Erythroblast (primary cell): Measurements from ENCODE around the gene SDSL.

Experiments
- DNase-seq, 2 experiments: peaks; one replicate each; lab custom pipeline; 2025; lab: John Stamatoyannopoulos, UW
- GATA1 ChIP-seq: IDR thresholded peaks from 2 replicates; pipeline ENCODE4 v1.6.1; 2011; ENCODE audit warnings: low read depth, mild to moderate bottlenecking, control low read depth, low read length, moderate library complexity
- POLR2A ChIP-seq: IDR thresholded peaks from 2 replicates; pipeline ENCODE4 v1.6.1; 2011; ENCODE audit warnings: mild to moderate bottlenecking, low read length

The SDSL gene

DNA sequence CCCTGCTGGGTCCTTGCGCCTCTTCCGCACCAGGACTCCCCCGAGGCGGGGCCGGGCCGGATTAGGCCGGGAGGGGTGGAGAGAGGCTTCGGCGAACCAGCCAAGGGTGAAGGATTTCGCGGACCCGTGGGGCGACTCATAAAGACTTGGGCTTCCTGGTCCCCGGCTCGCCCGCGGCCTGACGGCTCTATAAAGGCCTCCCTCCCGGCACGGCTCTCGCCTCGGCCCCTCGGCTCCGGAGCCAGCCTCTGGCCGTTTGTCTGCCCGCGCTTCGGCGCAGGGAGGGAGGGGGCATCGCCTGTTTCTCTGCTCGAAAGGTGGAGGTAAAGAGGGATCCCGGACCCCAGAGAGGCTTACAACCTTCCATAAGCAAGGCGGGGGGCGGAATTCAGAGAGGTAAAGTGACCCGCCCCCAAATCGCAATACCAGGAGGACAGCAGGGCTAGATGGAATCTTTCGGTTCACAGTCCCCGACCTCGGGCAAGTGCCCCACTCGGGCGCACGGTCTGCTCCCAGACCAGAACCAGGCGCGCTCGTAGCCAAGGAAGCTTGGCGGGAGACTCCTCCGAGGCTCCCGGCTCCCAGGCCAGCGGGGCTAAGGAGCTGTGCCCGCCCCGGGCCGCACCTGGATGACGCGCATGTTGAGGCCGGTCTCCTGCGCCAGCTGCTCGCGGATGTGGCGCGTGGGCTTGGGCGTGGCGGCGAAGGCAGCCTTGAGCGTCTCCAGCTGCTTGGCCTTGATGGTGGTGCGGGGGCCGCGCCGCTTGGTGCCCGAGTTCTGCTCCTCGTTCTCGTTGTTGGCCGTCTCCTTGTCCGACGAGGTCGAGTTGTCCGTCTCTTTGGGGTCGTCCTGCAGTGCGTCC lies 45.6 kb downstream of the SDSL start:
- TF ChIP-seq POLR2A (no peak), GATA1 (no peak)
- no peak for DNase-seq

DNA sequence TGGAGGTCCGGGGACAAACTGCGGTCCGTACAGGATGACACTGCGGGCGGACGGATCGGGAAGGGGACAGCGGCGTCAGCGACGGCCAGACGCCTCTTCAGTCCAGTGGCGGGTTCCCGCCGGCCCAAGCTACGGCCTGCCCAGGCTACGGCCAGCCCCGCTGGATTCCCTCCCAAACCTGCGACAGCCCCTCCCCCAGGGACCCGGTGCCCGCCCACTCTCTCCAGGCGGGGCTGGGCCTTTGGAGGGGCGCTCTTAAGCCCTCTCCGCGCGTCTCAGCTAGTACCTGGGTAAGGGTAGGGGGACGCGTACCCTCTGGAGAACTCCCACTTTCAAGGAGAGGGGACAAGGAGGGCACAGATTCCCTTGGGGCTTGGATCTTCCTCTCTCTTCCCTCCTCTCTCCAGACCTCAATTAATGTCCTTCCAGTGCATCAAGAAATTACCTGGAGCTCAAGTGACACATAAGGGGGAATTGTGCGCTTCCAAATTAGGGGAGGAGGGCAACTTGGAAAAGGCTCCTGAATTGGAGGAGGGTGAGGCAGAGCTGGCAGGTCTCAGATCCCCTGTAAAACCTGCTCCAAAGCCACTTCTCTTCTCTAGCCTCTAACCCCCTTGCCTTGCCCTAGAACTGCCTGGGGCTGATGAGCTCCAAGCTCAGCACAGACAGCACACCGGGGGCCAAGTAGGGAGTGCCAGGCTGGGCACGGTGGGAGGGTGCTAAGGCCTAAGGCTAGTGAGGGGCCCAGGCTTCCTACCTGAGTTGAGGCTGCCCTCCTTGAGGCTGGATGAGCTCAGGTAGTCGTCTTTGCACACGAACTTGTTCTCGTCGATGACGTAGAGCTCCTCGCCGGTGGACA lies 46.4 kb downstream of the SDSL start:
- no peak for DNase-seq
- no peak for TF ChIP-seq GATA1
- TF ChIP-seq POLR2A: no peak

DNA sequence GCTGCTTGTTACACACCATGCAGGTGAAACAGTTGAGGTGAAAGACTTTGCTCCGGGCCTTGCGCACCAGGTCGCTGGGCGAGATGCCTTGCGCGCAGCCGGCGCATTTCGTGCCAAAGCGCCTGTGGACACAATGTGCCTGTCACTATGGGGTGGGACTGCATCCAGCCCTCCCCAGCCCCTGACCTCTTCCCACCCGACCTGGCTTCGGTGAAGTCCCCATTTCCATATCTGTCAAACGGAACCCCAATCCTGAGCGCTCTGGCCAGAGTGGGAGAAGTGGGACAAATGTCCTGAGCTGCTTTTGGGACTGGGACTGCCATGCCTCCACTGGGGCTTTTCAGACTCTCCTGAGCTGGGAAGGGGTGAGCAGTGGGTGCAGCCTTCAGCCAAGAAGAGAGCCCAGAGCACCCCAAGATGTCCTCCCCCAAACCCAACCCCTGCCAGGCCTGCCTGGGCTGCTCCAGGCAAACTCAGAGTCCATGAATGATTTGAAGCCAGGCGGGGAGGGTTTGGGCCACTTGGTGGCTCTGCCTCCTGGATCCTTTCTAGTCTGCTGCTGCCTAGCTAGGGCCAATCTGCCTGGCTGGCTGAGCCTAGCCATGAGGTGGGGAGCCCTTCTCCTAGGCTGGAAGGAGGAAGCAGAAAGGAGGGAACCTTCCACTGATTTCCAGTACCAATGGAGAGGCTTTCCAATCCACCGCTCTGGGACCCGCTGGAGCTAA lies 47.2 kb downstream of the SDSL start:
- DNase-seq: no peak
- TF ChIP-seq POLR2A (no peak), GATA1 (no peak)

DNA sequence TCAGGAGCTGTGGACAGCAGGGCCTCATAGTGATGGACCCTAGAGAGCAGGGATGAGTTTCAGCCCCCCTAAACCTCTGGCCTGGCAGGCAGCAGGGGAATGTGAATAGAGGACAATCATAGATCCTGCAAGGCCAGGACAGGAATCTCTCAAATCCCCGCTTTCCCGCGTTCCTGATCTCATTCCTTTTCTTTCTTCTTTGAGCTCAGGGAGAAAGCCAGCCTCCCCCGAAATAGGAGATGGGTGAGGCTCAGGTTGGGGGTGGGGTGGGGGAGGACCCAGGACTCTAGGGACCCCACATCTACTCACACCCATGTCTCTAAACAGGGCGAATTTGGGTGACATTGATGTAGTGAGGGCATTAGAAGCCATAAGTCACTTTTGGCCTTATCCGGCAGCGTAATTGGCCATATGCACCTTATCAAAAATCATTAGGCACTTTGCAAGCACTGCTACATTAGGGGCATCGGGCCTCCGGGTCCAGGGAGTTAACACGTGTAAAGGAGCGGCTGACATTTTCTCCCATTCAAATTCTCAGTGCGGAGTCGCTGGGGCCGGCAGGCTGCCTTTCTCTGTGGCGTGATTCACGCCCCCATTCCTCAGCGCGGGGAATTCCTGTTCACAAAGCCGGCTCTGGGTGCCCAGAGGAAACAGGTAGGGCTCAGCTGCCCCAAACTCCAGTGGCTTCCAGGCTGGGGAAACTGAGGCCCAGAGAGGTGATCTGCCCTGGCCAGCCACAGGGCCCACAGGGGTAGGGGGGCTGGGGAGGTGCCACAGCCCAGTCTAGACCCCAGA lies 48.0 kb downstream of the SDSL start:
- no peak for DNase-seq
- no peak for TF ChIP-seq POLR2A
- TF ChIP-seq GATA1: no peak

DNA sequence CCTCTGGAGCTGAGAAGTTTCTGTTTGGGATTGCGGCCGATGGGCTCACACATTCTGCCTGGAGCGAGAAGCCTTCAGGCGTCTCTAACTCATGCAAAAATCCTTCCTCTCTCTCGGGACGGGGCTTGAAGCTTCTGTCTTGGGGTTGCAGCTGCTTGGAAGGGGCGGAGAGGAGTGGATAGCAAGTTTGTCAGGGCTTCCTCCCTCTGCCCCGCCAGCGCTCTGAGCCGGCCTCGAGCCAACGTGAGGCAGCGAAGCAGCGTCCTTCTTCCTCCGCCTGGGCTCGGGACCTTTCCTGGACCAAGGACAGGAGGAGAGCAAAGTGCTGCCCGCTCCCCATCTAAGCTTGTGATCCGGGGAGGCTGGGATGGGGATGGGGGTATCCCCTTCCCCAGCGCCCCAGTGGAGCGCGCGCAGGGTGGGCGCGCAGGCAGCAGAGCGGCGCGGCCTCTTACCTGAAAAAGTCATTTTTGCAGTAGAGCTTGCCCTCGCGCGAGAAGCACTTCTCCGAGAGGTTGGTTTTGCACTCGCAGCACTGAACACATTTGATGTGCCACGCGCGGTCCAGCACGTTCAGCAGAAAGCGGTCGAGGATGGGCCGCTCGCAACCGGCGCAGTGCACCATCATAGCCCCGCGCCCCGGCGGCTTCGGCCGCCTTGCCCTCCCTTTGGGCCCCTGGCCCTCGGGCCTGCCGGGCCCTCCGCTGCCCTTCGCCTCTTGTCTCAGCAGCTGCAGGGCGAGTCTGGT lies 48.9 kb downstream of the SDSL start:
- no peak for TF ChIP-seq POLR2A
- TF ChIP-seq GATA1: no peak
- no peak for DNase-seq

DNA sequence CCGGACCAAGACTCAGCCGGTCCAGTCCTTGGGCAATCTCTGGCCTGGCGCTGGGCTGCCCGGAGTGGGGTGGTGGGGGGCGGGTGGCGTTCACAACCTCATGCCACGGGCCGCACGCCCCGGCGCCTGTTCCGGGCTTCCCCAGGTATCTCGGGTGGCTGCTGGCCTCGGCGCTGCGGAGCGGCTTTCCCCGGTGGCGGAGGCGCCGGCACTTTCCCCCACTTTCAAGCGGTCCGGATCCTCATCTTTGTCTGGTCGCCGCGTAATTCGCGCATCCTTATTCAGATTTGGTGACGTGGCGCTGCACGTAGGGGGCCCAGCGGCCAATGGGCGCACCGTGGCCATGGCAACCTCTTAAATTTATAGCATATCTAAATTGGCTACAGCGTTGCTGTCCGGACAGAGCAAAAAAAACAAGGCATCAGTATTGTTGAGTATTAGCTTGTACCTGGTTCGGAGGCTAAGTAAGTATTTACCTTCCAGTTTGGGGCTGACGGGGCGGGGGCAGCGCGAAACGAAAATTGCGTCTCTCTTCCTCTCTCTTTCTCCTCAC lies 49.5 kb downstream of the SDSL start, which contains the start of gene LHX5:
Gene LHX5, minus strand, starts transcription at position 253 of the 553 bp plus-strand sequence. CDS start 373 bp downstream, outside the sequence.
- DNase-seq: no peak
- TF ChIP-seq POLR2A (no peak), GATA1 (no peak)

DNA sequence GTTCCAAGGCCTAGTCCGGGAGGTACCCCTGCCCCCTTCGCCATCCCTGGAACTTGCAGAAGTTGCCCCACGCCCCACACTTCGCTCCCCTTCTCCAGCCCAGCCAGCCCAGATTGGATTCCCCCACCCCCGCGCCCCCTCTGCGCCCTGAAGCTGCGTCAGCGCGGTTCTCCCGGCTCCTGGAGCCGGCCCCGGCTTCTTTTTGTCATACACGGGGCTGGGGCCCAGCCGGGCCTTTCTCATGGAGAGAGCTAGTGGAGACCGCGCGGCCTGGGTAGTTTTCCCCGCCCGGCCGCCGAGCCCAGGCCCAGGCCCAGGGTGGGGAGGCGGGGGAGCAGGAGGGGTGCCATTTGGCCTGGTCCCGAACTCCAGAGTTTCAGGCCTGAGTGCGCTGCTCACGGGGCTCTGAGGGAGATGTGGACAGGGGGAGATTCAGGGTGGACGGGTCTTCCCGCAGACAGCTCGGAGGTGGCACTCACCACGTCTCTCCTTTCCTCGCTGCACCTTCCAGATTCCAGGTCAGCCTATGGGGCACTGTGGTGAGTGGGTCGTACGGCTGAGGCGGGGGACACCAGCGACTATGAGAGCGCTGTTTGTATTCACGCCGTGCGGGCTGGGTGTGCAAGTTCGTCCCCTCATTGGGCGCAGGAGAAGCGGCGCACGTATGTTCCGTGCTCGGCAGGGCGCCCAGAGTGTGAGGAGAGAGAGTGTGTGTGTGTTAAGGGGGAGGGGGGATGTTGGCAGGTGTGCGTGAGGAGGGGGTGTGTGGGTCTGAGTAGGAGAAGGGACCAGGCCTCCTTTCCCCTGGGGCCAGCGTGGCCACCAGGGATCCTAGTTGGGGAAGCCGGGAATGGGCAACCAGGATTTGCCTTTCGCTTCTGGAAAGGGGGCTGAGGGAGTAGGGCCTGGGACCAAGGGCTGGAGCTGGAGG lies 50.3 kb downstream of the SDSL start:
- no peak for DNase-seq
- TF ChIP-seq POLR2A (no peak), GATA1 (no peak)

DNA sequence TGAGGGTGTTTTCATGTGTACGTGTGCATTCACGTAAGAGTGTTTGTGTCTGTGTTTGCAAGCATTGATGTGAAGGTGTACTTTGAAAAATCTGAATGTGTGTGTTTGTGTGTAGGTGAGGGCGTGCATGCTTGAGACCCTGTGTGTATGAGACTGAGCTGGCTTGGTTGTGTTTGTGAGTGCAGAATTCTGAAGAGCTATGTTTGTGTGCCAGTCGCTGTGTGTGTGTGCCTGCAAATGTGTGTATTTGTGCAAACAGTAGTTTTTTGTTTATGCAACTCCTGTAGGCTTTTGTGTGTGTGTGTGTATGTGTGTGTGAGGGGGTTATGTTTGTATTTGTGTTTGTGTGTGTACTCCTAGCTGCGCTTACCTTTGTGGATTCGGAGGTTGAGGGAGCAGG lies 51.2 kb downstream of the SDSL start:
- TF ChIP-seq GATA1: no peak
- TF ChIP-seq POLR2A: no peak
- DNase-seq: no peak

DNA sequence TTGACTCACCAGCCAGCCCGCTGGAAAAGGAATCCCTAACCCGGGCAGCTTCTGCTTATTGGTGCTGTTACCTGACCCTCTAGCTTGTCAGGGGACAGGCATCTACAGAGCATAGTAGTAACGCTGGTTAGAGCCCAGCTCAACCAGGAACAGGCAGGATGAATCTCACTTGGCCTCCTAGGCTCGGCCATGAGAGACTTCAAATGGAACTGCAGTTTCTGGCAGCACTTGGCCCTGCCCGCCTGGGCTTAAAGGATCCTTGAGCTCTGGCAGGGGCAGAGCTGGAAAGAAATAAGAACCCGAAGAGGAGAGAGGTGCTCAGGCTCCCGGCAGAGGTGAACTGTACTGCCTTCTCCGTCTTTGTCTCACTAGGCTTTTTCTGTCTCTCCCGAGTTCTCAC lies 51.8 kb downstream of the SDSL start:
- TF ChIP-seq POLR2A (no peak), GATA1 (no peak)
- DNase-seq: no peak

DNA sequence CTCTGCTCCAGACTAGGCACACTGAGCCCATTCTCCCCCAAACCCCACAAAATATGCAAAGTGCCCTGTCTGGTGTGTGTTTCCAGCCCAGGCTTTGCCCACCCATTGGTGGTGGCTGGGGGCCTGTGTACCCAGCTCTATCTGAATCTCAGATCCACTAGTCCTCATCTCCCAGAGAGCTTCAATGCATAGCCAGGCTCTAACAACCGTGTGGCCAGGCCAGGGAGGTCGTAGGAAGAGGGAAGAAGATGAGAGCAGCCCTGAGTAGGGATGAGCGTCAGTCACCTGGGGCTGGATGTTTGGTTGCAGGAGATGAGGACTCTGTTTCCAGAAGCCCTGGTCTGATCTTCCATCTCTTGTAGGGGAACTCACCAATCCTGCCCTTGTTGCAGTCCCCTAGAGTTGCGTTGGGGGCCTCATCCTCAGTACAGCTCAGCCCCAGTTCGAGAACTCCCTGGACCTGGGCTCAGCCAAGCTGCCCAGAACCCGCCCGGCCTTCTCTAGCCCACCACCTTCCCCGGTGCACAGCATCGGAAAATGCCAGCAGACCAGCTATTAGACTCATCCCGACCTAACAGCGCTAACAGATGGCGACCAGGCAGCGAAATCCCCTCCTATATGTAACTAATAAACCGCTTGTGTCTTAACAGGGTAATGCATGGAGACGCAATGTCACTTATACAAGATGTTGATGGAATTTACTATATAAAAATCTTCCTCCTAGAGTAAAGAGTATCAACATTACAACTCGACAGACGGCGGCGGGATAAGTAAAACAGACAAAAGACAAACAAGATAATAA lies 52.7 kb downstream of the SDSL start:
- DNase-seq: no peak
- TF ChIP-seq POLR2A (no peak), GATA1 (no peak)
